ENCODE data around the gene PLD6. TPM values are rescaled to one million over a fixed set of nuclear protein-coding genes. Genes with fewer than 3 reads are reported as not detected.

The PLD6 gene
- total RNA-seq, 1 experiment from 2014 or later: 11.6 TPM

DNA sequence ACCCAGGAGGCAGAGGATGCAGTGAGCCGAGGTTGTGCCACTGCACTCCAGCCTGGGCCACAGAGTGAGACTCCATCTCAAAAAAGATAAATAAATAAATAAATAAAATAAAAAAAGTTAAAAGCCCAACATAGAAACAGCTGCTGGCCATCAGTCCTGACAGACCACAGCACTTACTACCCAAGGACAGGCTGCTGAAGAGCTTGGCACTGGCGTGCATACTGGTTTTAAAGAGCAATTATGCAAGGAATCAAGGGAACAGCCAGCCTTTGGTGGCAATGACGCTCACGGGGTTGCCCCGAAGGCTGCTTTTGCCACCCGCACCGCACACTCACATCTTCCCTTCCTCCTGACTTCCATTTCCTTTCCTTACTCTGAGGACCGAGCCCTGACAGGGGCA, 4.2 kb downstream of the PLD6 start:
- no peak overlapping the region for H3K27ac ChIP-seq (ENCODE audit: low read length)
- H2AFZ ChIP-seq (ENCODE audit: low read length): no peak overlapping the region
- DNase-seq (no peak), ATAC-seq (no peak)
- no peak overlapping the region for H3K4me3 ChIP-seq (ENCODE audit: low read length)
- TF ChIP-seq, protein P1, sequence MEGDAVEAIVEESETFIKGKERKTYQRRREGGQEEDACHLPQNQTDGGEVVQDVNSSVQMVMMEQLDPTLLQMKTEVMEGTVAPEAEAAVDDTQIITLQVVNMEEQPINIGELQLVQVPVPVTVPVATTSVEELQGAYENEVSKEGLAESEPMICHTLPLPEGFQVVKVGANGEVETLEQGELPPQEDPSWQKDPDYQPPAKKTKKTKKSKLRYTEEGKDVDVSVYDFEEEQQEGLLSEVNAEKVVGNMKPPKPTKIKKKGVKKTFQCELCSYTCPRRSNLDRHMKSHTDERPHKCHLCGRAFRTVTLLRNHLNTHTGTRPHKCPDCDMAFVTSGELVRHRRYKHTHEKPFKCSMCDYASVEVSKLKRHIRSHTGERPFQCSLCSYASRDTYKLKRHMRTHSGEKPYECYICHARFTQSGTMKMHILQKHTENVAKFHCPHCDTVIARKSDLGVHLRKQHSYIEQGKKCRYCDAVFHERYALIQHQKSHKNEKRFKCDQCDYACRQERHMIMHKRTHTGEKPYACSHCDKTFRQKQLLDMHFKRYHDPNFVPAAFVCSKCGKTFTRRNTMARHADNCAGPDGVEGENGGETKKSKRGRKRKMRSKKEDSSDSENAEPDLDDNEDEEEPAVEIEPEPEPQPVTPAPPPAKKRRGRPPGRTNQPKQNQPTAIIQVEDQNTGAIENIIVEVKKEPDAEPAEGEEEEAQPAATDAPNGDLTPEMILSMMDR (conservative IDR thresholded peaks at IDR 0.05; ENCODE audit: low read depth, low read length): no peak
- no peak for TF ChIP-seq EZH2 (IDR thresholded peaks at IDR 0.05; ENCODE audit: low read length, unreplicated experiment)
- TF ChIP-seq EZH2phosphoT487 (IDR thresholded peaks at IDR 0.05; ENCODE audit: borderline replicate concordance, low read length): no peak
- no peak overlapping the region for H3K9ac ChIP-seq (ENCODE audit: low read length)
- no peak overlapping the region for H3K4me2 ChIP-seq (ENCODE audit: low read length)
- intact Hi-C loops (cut with micrococcal nuclease): no loop called here
- CTCF ChIA-PET: no interaction called here
- H4K20me1 ChIP-seq (ENCODE audit: low read length): no peaks in the 10 kb centered on the region
- no peaks in the 10 kb centered on the region for H3K27me3 ChIP-seq (ENCODE audit: low read length)
- no peaks in the 10 kb centered on the region for H3K9me2 ChIP-seq (replicated peaks; ENCODE audit: low read length)
- peaks cover 36% of the 10 kb centered on the region for H3K79me2 ChIP-seq (ENCODE audit: low read length)
- peaks cover 8% of the 10 kb centered on the region; the same call in 1 of the 2 replicates for H3K36me3 ChIP-seq (ENCODE audit: low read depth, low read length)
- H3K4me1 ChIP-seq (ENCODE audit: insufficient read depth, low read length): peaks cover 25% of the 10 kb centered on the region
- POLR2A ChIA-PET (ENCODE audit: unreplicated experiment): interaction anchor here (0.5 kb wide), 1 partner anchor 80 kb away, joined by 6 read pairs; no protein-coding TSS in a partner anchor
- BruUV-seq (replicated peaks): no TSS peak
- no peaks in the 10 kb centered on the region for H3K9me3 ChIP-seq (ENCODE audit: low read length)
- H3F3A ChIP-seq (ENCODE audit: low read length, unreplicated experiment): peaks cover 3% of the 10 kb centered on the region

DNA sequence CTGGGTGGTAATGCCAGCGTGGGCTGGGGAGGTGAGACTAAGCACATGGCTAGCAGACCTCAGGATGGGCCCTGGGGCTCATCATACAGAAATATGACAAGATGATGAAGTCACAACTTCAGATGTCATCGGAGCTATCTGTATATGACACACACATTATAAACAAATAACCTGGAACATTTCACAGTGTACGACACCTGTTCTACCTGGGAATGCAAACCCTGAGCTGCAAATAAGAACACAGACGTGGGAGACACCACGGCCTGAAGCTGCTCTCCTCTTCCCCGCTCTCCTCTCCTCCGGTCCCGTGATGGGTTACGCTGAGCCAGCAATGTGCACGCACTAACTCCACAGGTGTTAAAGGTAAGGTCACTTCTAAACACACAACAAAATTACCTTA, 4.9 kb downstream of the PLD6 start:
- intact Hi-C loops (cut with micrococcal nuclease): no loop called here
- H3K79me2 ChIP-seq (ENCODE audit: low read length): peaks cover 36% of the 10 kb centered on the region
- no peaks in the 10 kb centered on the region for H3K27me3 ChIP-seq (ENCODE audit: low read length)
- ATAC-seq: no peak
- no peak overlapping the region for H3K27ac ChIP-seq (ENCODE audit: low read length)
- no peak overlapping the region for H3K4me3 ChIP-seq (ENCODE audit: low read length)
- H3K9me3 ChIP-seq (ENCODE audit: low read length): no peaks in the 10 kb centered on the region
- TF ChIP-seq, protein P1 (conservative IDR thresholded peaks at IDR 0.05; ENCODE audit: low read depth, low read length): no peak
- no peak for TF ChIP-seq EZH2phosphoT487 (IDR thresholded peaks at IDR 0.05; ENCODE audit: borderline replicate concordance, low read length)
- TF ChIP-seq EZH2 (IDR thresholded peaks at IDR 0.05; ENCODE audit: low read length, unreplicated experiment): no peak
- POLR2A ChIA-PET (ENCODE audit: unreplicated experiment): interaction anchor here (0.5 kb wide), 1 partner anchor 79 kb away, joined by 6 read pairs; no protein-coding TSS in a partner anchor
- no peak overlapping the region for H3K9ac ChIP-seq (ENCODE audit: low read length)
- H2AFZ ChIP-seq (ENCODE audit: low read length): no peak overlapping the region
- no TSS peak for BruUV-seq (replicated peaks)
- H3K9me2 ChIP-seq (replicated peaks; ENCODE audit: low read length): no peaks in the 10 kb centered on the region
- DNase-seq: no peak
- no peaks in the 10 kb centered on the region for H3F3A ChIP-seq (ENCODE audit: low read length, unreplicated experiment)
- H3K4me1 ChIP-seq (ENCODE audit: insufficient read depth, low read length): peaks cover 25% of the 10 kb centered on the region
- no peak overlapping the region for H3K4me2 ChIP-seq (ENCODE audit: low read length)
- CTCF ChIA-PET: no interaction called here
- peaks cover 8% of the 10 kb centered on the region; the same call in 1 of the 2 replicates for H3K36me3 ChIP-seq (ENCODE audit: low read depth, low read length)
- H4K20me1 ChIP-seq (ENCODE audit: low read length): no peaks in the 10 kb centered on the region

DNA sequence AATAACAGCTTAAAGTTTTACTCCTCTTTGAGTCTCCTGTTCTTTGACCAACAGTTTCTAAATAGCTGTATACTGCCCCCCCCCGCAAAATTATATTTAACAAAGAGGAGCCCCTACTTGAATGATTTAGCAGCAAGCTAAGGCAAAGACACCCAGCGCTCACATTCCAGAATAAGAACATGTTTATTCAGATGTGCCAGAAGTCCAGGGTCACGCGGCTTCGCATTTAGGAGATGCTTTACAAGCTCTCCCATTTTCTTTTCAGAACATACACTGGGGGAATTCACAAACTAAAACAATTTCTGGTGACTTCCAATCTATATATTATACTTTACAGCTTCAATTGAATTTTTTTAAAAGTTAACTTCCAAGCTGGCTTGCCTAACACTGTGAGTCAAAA, 5.3 kb downstream of the PLD6 start:
- no peak for DNase-seq
- Histone ChIP-seq H3K79me2 (ENCODE audit: low read length) (peaks cover 36% of the 10 kb centered on the region), H3K9me3 (ENCODE audit: low read length) (no peaks in the 10 kb centered on the region), H3F3A (ENCODE audit: low read length, unreplicated experiment) (no peaks in the 10 kb centered on the region), H3K27ac (ENCODE audit: low read length) (no peak overlapping the region), H3K9me2 (replicated peaks; ENCODE audit: low read length) (no peaks in the 10 kb centered on the region), H3K4me1 (ENCODE audit: insufficient read depth, low read length) (peaks cover 24% of the 10 kb centered on the region), H2AFZ (ENCODE audit: low read length) (no peak overlapping the region), H3K4me2 (ENCODE audit: low read length) (no peak overlapping the region), H3K9ac (ENCODE audit: low read length) (no peak overlapping the region), H4K20me1 (ENCODE audit: low read length) (no peaks in the 10 kb centered on the region), H3K27me3 (ENCODE audit: low read length) (no peaks in the 10 kb centered on the region), H3K4me3 (ENCODE audit: low read length) (no peak overlapping the region), H3K36me3 (ENCODE audit: low read depth, low read length) (peaks cover 8% of the 10 kb centered on the region; the same call in 1 of the 2 replicates)
- no TSS peak for BruUV-seq (replicated peaks)
- TF ChIP-seq, protein P1 (conservative IDR thresholded peaks at IDR 0.05; ENCODE audit: low read depth, low read length): no peak
- no peak for TF ChIP-seq EZH2 (IDR thresholded peaks at IDR 0.05; ENCODE audit: low read length, unreplicated experiment)
- TF ChIP-seq EZH2phosphoT487 (IDR thresholded peaks at IDR 0.05; ENCODE audit: borderline replicate concordance, low read length): no peak
- intact Hi-C loops (cut with micrococcal nuclease): no loop called here
- ChIA-PET POLR2A (ENCODE audit: unreplicated experiment) (no interaction called here), CTCF (no interaction called here)
- ATAC-seq: no peak

Data from PC-3 (cell line).